Activated T-helper 1 cell treated with anti-CD3 and anti-CD28 coated beads, Interleukin-2, amount 50 U/mL, for 16 hours (primary cell): ENCODE data around the gene CELF5.
A peak's percentile ranks its signal among the peaks of the same experiment; 100 is the strongest.
"Not testable (repeated sequence)": the region's sequence is repeated elsewhere in the genome, so short reads cannot be mapped to it uniquely, and the experiment has no call there.

Source experiments
- DNase-seq, 2 donors: peaks; one replicate each; pipeline ENCODE4 v3.0.0-alpha.2; 2020; ENCODE audit warnings: low read depth in 1 of 2, low spot score in 1 of 2

The CELF5 gene

GRCh38 chr19:3289971-3290569 lies 65.6 kb downstream of the CELF5 start:
- DNase-seq: no peak

DNA sequence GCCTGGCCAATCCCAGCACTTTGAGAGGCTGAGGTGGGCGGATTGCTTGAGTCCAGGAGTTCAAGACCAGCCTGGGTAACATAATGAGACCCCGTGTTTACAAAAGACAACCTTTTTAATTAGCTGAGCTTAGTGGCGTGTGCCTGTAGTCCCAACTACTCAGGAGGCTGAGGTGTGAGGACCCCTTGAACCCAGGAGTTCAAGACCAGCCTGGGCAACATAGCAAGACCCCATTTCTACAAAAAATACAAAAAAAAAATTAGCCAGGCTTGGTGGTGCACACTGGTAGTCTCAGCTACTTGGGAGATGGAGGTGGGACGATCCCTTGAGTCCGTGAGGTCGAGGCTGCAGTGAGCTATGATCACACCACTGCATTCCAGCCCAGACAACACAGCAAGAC lies 66.4 kb downstream of the CELF5 start:
- DNase-seq: not testable (repeated sequence)

- DNase-seq: no peak
Measured at GRCh38 chr19:3291644-3292043, 67.2 kb downstream of the CELF5 start.

DNA sequence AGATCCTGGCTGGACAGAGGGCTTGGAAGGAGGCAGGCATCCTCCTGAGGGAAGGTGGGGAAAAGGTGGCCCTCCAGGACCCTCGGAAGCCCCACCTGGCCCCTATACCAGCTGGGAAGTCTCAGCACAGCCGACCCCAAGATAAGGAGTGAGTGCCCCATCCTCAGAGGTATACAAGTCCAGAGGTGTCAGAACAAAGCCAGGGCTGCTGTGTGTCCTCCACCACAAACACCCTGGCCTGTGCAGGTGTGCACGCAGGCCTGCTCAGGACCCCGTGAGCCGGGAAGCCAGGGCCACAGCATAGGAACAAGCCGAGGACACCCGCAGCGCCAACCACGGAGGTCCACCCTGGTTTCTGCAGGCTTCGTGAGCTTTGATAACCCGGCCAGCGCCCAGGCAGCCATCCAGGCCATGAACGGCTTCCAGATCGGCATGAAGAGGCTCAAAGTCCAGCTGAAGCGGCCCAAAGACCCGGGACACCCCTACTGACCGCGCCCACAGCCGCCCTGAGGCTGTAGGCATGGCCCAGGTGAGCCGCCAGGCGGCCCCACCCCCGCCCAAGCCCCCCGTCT lies 68.6 kb downstream of the CELF5 start:
- no peak for DNase-seq

DNA sequence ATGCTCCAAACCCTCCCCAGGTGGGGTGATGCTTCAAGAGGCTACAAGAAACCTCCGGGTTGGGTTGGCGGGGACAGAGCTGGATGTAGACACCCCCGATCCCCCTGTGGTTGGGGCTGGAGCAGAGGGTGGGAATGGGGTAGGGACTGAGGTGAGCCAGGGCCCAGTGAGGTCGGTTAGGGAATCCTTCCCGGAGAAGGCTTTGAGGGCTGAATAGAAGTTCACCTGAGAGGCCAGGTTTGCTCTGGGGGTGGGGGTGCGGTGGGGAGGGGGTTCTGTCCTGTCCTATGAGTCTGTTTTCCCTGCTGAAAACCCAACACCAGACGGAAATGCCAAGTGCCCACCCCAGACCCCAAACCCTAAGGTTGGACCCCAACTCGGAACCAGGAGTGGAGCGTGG lies 69.1 kb downstream of the CELF5 start:
- no peak for DNase-seq

DNA sequence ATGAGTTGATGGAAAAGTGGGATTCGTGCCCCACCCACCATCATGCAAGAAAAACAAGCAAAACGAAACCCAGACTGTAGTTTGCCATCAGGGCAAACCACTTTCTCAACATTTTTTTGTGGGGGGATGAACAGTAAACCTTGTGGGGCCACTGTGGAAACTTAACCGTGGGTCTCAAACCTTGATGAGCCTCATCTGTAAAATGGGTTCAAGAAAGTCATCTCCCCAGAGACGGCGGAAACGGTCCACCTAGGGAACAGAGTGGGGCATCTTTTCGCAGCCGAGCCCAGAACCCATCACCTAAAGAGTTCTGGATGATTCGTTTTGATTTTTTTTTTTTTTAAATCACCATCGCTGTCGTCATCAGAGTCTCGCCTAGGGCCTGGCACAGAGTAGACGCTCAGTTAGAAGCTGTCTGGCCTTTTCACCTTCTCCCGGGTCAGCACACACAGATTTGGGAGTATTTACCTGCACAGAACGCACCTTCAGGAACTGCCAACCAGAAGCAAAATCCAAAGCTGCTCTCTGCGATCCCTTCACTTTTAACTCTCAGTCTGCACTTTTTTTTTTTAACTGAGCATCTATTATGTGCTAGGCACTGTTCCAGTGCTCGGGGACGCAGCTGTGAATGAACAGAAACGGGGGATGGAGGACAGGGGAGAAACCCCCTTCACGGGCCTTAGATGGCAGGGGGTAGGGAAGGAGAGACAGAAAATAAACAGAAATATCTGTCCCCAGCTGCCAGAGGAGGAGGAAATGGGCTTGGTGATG lies 69.8 kb downstream of the CELF5 start:
- no peak for DNase-seq

- DNase-seq: no peak
Measured at GRCh38 chr19:3295581-3295980, 71.1 kb downstream of the CELF5 start.

DNA sequence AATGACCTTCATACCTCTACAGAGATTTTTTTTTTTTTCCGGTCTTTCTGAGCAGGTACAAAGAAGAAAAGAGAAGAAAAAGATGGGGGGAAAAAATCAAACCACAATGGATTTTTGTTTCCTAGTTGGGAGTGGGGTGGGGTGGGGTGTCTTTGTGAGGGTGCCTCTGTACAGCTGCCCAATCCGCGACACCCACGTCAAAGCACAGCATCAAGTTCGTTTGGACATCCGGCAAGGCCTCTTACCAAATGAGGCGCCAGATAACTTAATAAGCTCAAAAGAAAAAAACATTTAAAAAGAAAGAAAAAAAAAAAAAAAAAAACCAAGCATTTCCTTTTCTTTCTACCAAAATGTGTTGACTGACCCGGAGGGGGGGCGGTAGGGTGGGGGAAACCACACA lies 71.6 kb downstream of the CELF5 start:
- DNase-seq: no peak

DNA sequence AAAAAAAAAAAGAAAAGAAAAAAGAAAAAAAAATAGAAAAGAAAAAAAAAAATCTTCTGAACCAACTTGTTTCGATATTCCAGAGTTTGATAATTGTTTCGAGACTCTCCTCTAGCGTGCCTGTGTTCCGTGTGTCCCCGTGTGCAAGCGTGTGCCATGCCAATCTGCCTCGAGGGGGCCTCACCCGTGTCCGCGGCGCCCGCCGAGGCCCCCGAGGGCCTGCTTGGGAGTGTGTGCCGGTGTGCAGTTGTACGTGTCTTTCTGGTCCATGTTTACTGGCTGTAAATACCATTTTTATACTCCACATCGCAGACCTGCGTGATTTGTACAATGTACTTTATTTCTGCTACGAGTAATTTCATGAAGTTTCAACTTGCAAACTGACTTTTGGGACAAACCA lies 72.0 kb downstream of the CELF5 start:
- no peak for DNase-seq

DNA sequence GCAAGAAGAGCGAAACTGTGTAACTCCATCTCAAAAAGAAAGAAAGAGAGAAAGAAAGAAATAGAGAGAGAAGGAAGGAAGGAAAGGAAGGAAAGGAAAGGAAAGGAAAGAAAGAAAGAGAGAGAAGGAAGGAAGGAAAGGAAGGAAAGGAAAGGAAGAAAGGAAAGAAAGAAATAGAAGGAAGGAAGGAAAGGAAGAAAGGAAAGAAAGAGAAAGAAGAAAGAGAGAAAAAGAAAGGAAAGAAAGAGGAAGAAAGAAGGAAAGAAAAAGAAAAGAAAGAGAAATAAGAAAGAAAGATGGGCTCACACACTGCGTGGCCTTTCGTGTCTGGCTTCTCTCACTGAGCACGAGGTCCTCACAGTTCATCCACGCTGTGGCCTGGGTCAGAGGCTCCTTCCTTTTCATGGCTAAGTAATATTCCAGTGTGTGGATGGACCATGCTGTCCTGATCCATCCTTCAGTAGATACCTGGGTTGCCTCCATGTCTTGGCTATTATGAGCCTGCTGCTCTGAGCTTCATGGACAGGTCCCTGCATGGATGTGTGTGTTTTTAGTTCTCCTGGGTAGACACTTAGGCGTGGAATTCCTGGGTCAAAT lies 74.5 kb downstream of the CELF5 start:
- no peak for DNase-seq

- DNase-seq: not testable (repeated sequence)
Measured at GRCh38 chr19:3300566-3300965, 76.1 kb downstream of the CELF5 start.

DNA sequence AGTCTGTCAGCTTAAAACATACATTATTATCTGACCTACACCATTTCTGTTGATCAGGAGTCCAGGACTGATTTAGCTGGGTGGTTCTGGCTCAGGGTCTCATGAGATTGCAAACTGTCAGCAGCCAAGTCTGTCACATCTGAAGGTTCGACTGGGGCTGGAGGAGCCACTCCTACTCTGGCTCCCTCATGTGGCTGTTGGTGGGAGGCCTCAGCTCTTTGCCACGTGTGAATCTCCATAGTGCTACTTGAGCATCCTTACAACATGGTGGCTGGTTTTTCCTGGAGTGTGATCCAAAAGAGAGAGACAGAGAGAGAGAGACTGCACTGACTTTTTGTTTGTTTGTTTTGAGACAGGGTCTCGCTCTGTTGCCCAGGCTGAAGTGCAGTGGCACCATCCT lies 78.3 kb downstream of the CELF5 start:
- DNase-seq: no peak

GRCh38 chr19:3304871-3305423 lies 80.5 kb downstream of the CELF5 start:
- DNase-seq: peak; percentile 66 to 72

GRCh38 chr19:3309724-3310123 lies 85.3 kb downstream of the CELF5 start:
- DNase-seq: no peak

DNA sequence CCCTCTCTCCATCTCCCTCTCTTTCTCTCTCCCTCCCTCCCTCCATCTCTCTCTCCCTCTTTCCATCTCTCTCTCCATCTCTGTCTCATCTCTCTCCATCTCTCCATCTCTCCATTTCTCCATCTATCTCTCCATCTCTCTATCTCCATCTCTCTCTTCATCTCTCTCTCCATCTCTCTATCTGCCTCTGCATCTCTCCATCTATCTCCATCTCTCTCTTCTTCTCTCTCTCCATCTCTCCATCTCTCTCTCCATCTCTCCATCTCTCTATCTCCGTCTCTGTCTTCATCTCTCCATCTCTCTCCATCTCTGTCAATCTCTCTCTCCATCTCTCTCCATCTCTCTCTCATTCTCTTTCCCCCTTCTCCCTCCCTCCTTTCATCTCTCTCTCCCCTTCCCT lies 85.8 kb downstream of the CELF5 start:
- no peak for DNase-seq

GRCh38 chr19:3310711-3311110 lies 86.2 kb downstream of the CELF5 start:
- DNase-seq: no peak

DNA sequence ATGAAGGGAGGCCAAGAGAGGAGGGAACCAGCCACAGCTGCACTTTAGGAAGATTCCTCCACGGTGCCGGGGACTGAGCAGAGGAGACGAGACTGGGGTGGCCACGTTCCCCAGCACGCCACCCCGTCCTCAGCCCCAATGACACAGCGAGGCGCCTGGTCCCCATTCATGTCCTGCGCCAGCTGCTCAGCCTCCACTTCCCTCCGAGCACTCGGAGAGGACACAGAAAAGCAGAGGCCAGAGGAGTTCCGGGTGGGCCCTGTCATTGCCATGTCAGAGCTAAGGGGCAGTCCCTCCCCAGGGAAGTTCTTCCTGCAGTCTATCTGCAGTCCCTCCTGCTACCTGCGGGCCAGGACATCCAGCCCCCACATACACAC lies 88.7 kb downstream of the CELF5 start:
- DNase-seq: no peak

- no peak for DNase-seq
Measured at GRCh38 chr19:3314962-3315675, 90.7 kb downstream of the CELF5 start.

DNA sequence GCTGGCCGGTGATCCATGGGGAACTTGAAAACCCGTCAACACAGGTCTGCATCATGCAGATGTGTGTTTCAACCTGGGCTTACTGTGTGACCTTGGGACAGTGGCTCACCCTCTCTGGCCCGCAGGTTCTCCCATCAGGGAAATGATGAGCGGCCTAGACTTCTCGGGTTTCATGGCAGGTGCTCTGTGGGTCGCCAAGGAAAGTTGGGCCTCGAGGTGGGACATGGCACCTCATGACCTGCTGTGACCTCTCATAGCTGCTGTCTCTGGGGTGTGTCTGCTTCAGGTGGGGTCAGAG lies 91.2 kb downstream of the CELF5 start:
- DNase-seq: no peak

- DNase-seq: no peak
Measured at GRCh38 chr19:3316132-3316648, 91.7 kb downstream of the CELF5 start.

- no peak for DNase-seq
Measured at GRCh38 chr19:3316659-3317207, 92.3 kb downstream of the CELF5 start.
